ENCODE measurements around the gene LMNA.

Gene LMNA

GRCh38 chr1:156074661-156075060 lies 39.9 kb upstream of the LMNA start:
- peaks cover 22% of the 10 kb centered on the region for H3K4me1 ChIP-seq (ENCODE audit: insufficient read depth, low read length, poor library complexity, severe bottlenecking)

GRCh38 chr1:156075162-156075561 lies 39.3 kb upstream of the LMNA start:
- Histone ChIP-seq H3F3A (ENCODE audit: low read depth) (peaks cover 3% of the 10 kb centered on the region), H3K9ac (ENCODE audit: low read depth, low read length, poor library complexity, severe bottlenecking) (peak overlapping the region; percentile 11), H4K20me1 (ENCODE audit: insufficient read depth, low read length, poor library complexity, severe bottlenecking) (peaks cover 36% of the 10 kb centered on the region), H2AFZ (ENCODE audit: low read length) (no peak overlapping the region), H3K36me3 (ENCODE audit: insufficient read depth, low read length) (peaks cover 18% of the 10 kb centered on the region; the same call in 1 of the 2 replicates), H3K9me2 (replicated peaks; ENCODE audit: low read depth, low read length) (no peaks in the 10 kb centered on the region), H3K9me3 (ENCODE audit: insufficient read depth, low read depth, low read length) (no peaks in the 10 kb centered on the region), H3K4me1 (ENCODE audit: insufficient read depth, low read length, poor library complexity, severe bottlenecking) (peaks cover 27% of the 10 kb centered on the region), H3K27me3 (ENCODE audit: insufficient read depth, low read length, poor library complexity, severe bottlenecking) (no peaks in the 10 kb centered on the region), H3K4me2 (ENCODE audit: low read depth, low read length, poor library complexity, severe bottlenecking) (peak overlapping the region; percentile 17), H3K79me2 (ENCODE audit: insufficient read depth, low read length) (peaks cover 37% of the 10 kb centered on the region), H3K4me3 (ENCODE audit: low read length, poor library complexity, severe bottlenecking) (no peak overlapping the region)
- no peak for TF ChIP-seq EZH2phosphoT487 (IDR thresholded peaks at IDR 0.05; ENCODE audit: borderline replicate concordance)
- peak; percentile 24; the same call in 1 of the 2 replicates for TF ChIP-seq CTCF (conservative IDR thresholded peaks at IDR 0.05; ENCODE audit: low read length)

More at GRCh38 chr1:156074661-156075060, 39.9 kb upstream of the LMNA start:
- no peak overlapping the region for H3K9ac ChIP-seq (ENCODE audit: low read depth, low read length, poor library complexity, severe bottlenecking)
- no peak overlapping the region for H3K4me3 ChIP-seq (ENCODE audit: low read length, poor library complexity, severe bottlenecking)
- peaks cover 18% of the 10 kb centered on the region; the same call in 1 of the 2 replicates for H3K36me3 ChIP-seq (ENCODE audit: insufficient read depth, low read length)
- H3K27me3 ChIP-seq (ENCODE audit: insufficient read depth, low read length, poor library complexity, severe bottlenecking) = no peaks in the 10 kb centered on the region
- no peaks in the 10 kb centered on the region for H3K9me3 ChIP-seq (ENCODE audit: insufficient read depth, low read depth, low read length)
- H3F3A ChIP-seq (ENCODE audit: low read depth) = peaks cover 3% of the 10 kb centered on the region
- peaks cover 32% of the 10 kb centered on the region for H3K79me2 ChIP-seq (ENCODE audit: insufficient read depth, low read length)
- H3K4me2 ChIP-seq (ENCODE audit: low read depth, low read length, poor library complexity, severe bottlenecking) = no peak overlapping the region
- H2AFZ ChIP-seq (ENCODE audit: low read length) = no peak overlapping the region
- H4K20me1 ChIP-seq (ENCODE audit: insufficient read depth, low read length, poor library complexity, severe bottlenecking) = peaks cover 31% of the 10 kb centered on the region
- no peaks in the 10 kb centered on the region for H3K9me2 ChIP-seq (replicated peaks; ENCODE audit: low read depth, low read length)
- TF ChIP-seq EZH2phosphoT487 (IDR thresholded peaks at IDR 0.05; ENCODE audit: borderline replicate concordance) (no peak), CTCF (conservative IDR thresholded peaks at IDR 0.05; ENCODE audit: low read length) (no peak)

- Histone ChIP-seq H3K4me3 (ENCODE audit: low read length, poor library complexity, severe bottlenecking) (no peak overlapping the region), H3K79me2 (ENCODE audit: insufficient read depth, low read length) (peaks cover 44% of the 10 kb centered on the region), H3K27me3 (ENCODE audit: insufficient read depth, low read length, poor library complexity, severe bottlenecking) (no peaks in the 10 kb centered on the region), H3K9ac (ENCODE audit: low read depth, low read length, poor library complexity, severe bottlenecking) (peak overlapping the region; percentile 11), H3K4me1 (ENCODE audit: insufficient read depth, low read length, poor library complexity, severe bottlenecking) (peaks cover 33% of the 10 kb centered on the region), H3F3A (ENCODE audit: low read depth) (peaks cover 3% of the 10 kb centered on the region), H3K36me3 (ENCODE audit: insufficient read depth, low read length) (peaks cover 18% of the 10 kb centered on the region; the same call in 1 of the 2 replicates), H3K9me3 (ENCODE audit: insufficient read depth, low read depth, low read length) (no peaks in the 10 kb centered on the region), H4K20me1 (ENCODE audit: insufficient read depth, low read length, poor library complexity, severe bottlenecking) (peaks cover 42% of the 10 kb centered on the region), H2AFZ (ENCODE audit: low read length) (no peak overlapping the region), H3K9me2 (replicated peaks; ENCODE audit: low read depth, low read length) (no peaks in the 10 kb centered on the region), H3K4me2 (ENCODE audit: low read depth, low read length, poor library complexity, severe bottlenecking) (peak overlapping the region; percentile 17)
- TF ChIP-seq EZH2phosphoT487 (IDR thresholded peaks at IDR 0.05; ENCODE audit: borderline replicate concordance) (no peak), CTCF (conservative IDR thresholded peaks at IDR 0.05; ENCODE audit: low read length) (no peak)
Measured at GRCh38 chr1:156075775-156076204, 38.7 kb upstream of the LMNA start.

All from Loucy (cell line).